HL-60/S4 treated with retinoic acid at 250 ng/mL for 4 days and 3 days (cell line): Measurements from ENCODE around the gene AP3D1.

Source experiments
- in situ Hi-C: fragments of 300-500 bp; cut with MboI; formaldehyde crosslinking; loops from 2 replicates; pipeline ENCODE4 v1.7.0; 2022; ENCODE audit warnings: low sequenced_read_pairs

The AP3D1 gene

GRCh38 chr19:2050991-2051772, 100.2 kb downstream of the AP3D1 start, which contains the start of gene MKNK2:
TSS of gene MKNK2 (minus strand) at chr19:2051244. CDS start at chr19:2050851, 393 bp downstream.
- in situ Hi-C loops = no loop called here
